GM10266 (cell line): ENCODE results near the gene ADAMTSL3.

Experiments
- DNase-seq: peaks from one replicate; pipeline ENCODE4 v3.0.0; 2012; ENCODE audit errors: extremely low spot score
- CTCF ChIP-seq: IDR thresholded peaks from 2 replicates; pipeline ENCODE4 v1.5.1; 2012; ENCODE audit warnings: mild to moderate bottlenecking, low read depth; ENCODE audit not compliant: control insufficient read depth, insufficient read depth; ENCODE audit errors: missing control alignments

The ADAMTSL3 gene

GRCh38 chr15:84009616-84010015 lies 355.7 kb downstream of the ADAMTSL3 start:
- no peak for TF ChIP-seq CTCF
- DNase-seq: no peak

GRCh38 chr15:84010246-84010645 lies 356.3 kb downstream of the ADAMTSL3 start:
- DNase-seq: no peak
- TF ChIP-seq CTCF: no peak

GRCh38 chr15:84016371-84016770 lies 362.4 kb downstream of the ADAMTSL3 start:
- TF ChIP-seq CTCF: no peak
- no peak for DNase-seq

- no peak for DNase-seq
- TF ChIP-seq CTCF: no peak
These were observed 368.6 kb downstream of the ADAMTSL3 start for GRCh38 chr15:84022516-84022915.

- TF ChIP-seq CTCF: peak; percentile 51
- peak; percentile 23 for DNase-seq
These were observed 369.7 kb downstream of the ADAMTSL3 start for GRCh38 chr15:84023636-84024035.

GRCh38 chr15:84033793-84034553 lies 380.1 kb downstream of the ADAMTSL3 start:
- no peak for DNase-seq
- TF ChIP-seq CTCF: no peak

- DNase-seq: peak; percentile 18
- TF ChIP-seq CTCF: peak; percentile 49
These were observed 380.9 kb downstream of the ADAMTSL3 start for GRCh38 chr15:84034578-84035398.
